ENCODE data around the gene LIN7A.
A peak's percentile ranks its signal among the peaks of the same experiment; 100 is the strongest.

LIN7A gene

GRCh38 chr12:80860206-80860605 is 77.5 kb downstream of the LIN7A start:
- DNase-seq (ENCODE audit: low read depth, low spot score), result no peak

GRCh38 chr12:80858356-80858755 is 79.4 kb downstream of the LIN7A start:
- DNase-seq (ENCODE audit: low read depth, low spot score), result no peak

- no peak for DNase-seq (ENCODE audit: low read depth, low spot score)
Measured at GRCh38 chr12:80857311-80857710, 80.4 kb downstream of the LIN7A start.

GRCh38 chr12:80849337-80849736 is 88.4 kb downstream of the LIN7A start:
- DNase-seq (ENCODE audit: low read depth, low spot score), result no peak

GRCh38 chr12:80848858-80849257 is 88.9 kb downstream of the LIN7A start:
- no peak for DNase-seq (ENCODE audit: low read depth, low spot score)

- DNase-seq (ENCODE audit: low read depth, low spot score), result no peak
Measured at GRCh38 chr12:80847575-80847974, 90.2 kb downstream of the LIN7A start.

GRCh38 chr12:80846952-80847351 is 90.8 kb downstream of the LIN7A start:
- DNase-seq (ENCODE audit: low read depth, low spot score), result no peak

- no peak for DNase-seq (ENCODE audit: low read depth, low spot score)
Measured at GRCh38 chr12:80845639-80846038, 92.1 kb downstream of the LIN7A start.

- DNase-seq (ENCODE audit: low read depth, low spot score), result no peak
Measured at GRCh38 chr12:80843969-80844368, 93.8 kb downstream of the LIN7A start.

- DNase-seq (ENCODE audit: low read depth, low spot score), result no peak
Measured at GRCh38 chr12:80838708-80839107, 99.0 kb downstream of the LIN7A start.

GRCh38 chr12:80838024-80838658 is 99.6 kb downstream of the LIN7A start:
- DNase-seq (ENCODE audit: low read depth, low spot score), result no peak

- DNase-seq (ENCODE audit: low read depth, low spot score), result peak; percentile 54
Measured at GRCh38 chr12:80837342-80837978, 100.3 kb downstream of the LIN7A start.

- no peak for DNase-seq (ENCODE audit: low read depth, low spot score)
Measured at GRCh38 chr12:80834724-80835123, 103.0 kb downstream of the LIN7A start.

- DNase-seq (ENCODE audit: low read depth, low spot score), result no peak
Measured at GRCh38 chr12:80830533-80831088, 107.1 kb downstream of the LIN7A start.

GRCh38 chr12:80829767-80830166 is 108.0 kb downstream of the LIN7A start:
- DNase-seq (ENCODE audit: low read depth, low spot score), result no peak

- no peak for DNase-seq (ENCODE audit: low read depth, low spot score)
Measured at GRCh38 chr12:80825506-80825905, 112.2 kb downstream of the LIN7A start.

- DNase-seq (ENCODE audit: low read depth, low spot score), result no peak
Measured at GRCh38 chr12:80823393-80823792, 114.3 kb downstream of the LIN7A start.

GRCh38 chr12:80821513-80822000 is 116.2 kb downstream of the LIN7A start:
- DNase-seq (ENCODE audit: low read depth, low spot score), result peak; percentile 20

GRCh38 chr12:80818878-80819277 is 118.9 kb downstream of the LIN7A start:
- no peak for DNase-seq (ENCODE audit: low read depth, low spot score)

GRCh38 chr12:80815351-80815750 is 122.4 kb downstream of the LIN7A start:
- DNase-seq (ENCODE audit: low read depth, low spot score), result no peak

- DNase-seq (ENCODE audit: low read depth, low spot score), result no peak
Measured at GRCh38 chr12:80814453-80814852, 123.3 kb downstream of the LIN7A start.

GRCh38 chr12:80813820-80814219 is 123.9 kb downstream of the LIN7A start:
- DNase-seq (ENCODE audit: low read depth, low spot score), result no peak

Measured in iPS DF 19.7 (cell line).